Psoas muscle (tissue), 8 donors: ENCODE measurements around the gene DCTN1. TPM values are rescaled to one million over a fixed set of nuclear protein-coding genes. Genes with fewer than 3 reads are reported as not detected.

Experiments
- ATAC-seq, 4 donors: fragments of 200-7000 bp; cut with Tn5 transposase; one replicate each; pipeline ENCODE4 v1.9.1; 2020; ENCODE audit warnings: moderate library complexity in 3 of 4, mild to moderate bottlenecking in 2 of 4
- DNase-seq, 2 donors: peaks; one replicate each; pipeline ENCODE4 v3.0.0-alpha.2; 2020
- H3K27ac ChIP-seq: fragments of 200-600 bp; one replicate; pipeline ENCODE4 v1.8.0; 2022
- H3K27me3 ChIP-seq, 3 donors: fragments of 200-600 bp in 1 of 3; one replicate each; pipeline versions ENCODE4 v1.6.1 to v1.8.0; 2013 to 2022; ENCODE audit warnings: low read length in 2 of 3, mild to moderate bottlenecking in 2 of 3, moderate library complexity in 1 of 3; ENCODE audit not compliant: insufficient read depth in 3 of 3
- H3K36me3 ChIP-seq, 2 donors: fragments of 200-600 bp in 1 of 2; one replicate each; pipeline versions ENCODE4 v1.6.1 to v1.8.0; 2013 to 2022; ENCODE audit warnings: low read depth in 1 of 2, mild to moderate bottlenecking in 1 of 2, moderate library complexity in 1 of 2; ENCODE audit not compliant: insufficient read depth in 1 of 2
- H3K4me1 ChIP-seq: fragments of 200-600 bp; one replicate; pipeline ENCODE4 v1.8.0; 2022
- H3K4me3 ChIP-seq: fragments of 200-600 bp; one replicate; pipeline ENCODE4 v1.8.0; 2022; ENCODE audit warnings: mild to moderate bottlenecking
- H3K9me3 ChIP-seq: fragments of 200-600 bp; one replicate; pipeline ENCODE4 v1.8.0; 2022
- CTCF ChIP-seq: fragments of 200-600 bp; IDR thresholded peaks from one replicate; pipeline ENCODE4 v1.8.0; 2022; ENCODE audit warnings: antibody characterized with exemption
- WGBS, 3 donors: extraction: QIAGEN DNeasy Blood & Tissue Kit; methylation state at CpG; one replicate each; pipeline versions ENCODE4 v1.1.6 to v1.1.7; 2013; 5-methylcytosine and 5-hydroxymethylcytosine counted together
- intact Hi-C, 2 donors: fragments of 100-400 bp; cut with DNase I; formaldehyde crosslinking; loops; one replicate each; pipeline versions ENCODE4 v1.11.0 to v1.14.2; 2022
- polyA plus RNA-seq, 3 donors: library from polyadenylated mRNA; stranded (reverse); fragments of 200-250 nt; gene quantifications; one replicate each; pipeline ENCODE4 v1.2.3, GENCODE V29; 2013
- total RNA-seq, 4 donors: library from RNA; stranded (reverse); fragmentation: NEBNext Ultra II Directional in 2 of 4; extraction: Animal tissue kit (Norgen Biotek cat#: 25700) in 2 of 4; gene quantifications; one replicate each; pipeline versions ENCODE4 v1.2.1 to v1.2.4, GENCODE V29; 2021 to 2023
- donor health status: healthy with polysubstance abuse.
- donor health status: DM: no; HTN: no; CAD: no; lungs with moderate emphysema.
- donor health status: Bipolar disorder and iron deficiency.
- donor health status: healthy.
- donor health status: DM: yes; HTN: yes; CAD: no.
- donor health status: DM: no; HTN: no; CAD: no.
- donor health status: DM: no; HTN: no; CAD: no.
- donor health status: DM: yes; HTN: yes; CAD: no.

The DCTN1 gene
- total and polyA plus RNA-seq, 7 donors: 45.6 to 131 (median 99.0) TPM

GRCh38 chr2:74425523-74425922 lies 45.4 kb upstream of the DCTN1 start:
- intact Hi-C loops: no loop called here
- WGBS, 3 donors: 69 to 79% (median 72%) methylated on average over 7 of the region's 7 CpGs
- no peak overlapping the region for H3K27ac ChIP-seq
- ATAC-seq (no peak), DNase-seq (no peak)
- no peaks in the 10 kb centered on the region for H3K4me1 ChIP-seq
- no peak for TF ChIP-seq CTCF
- no peak overlapping the region for H3K4me3 ChIP-seq
- no peaks in the 10 kb centered on the region for H3K9me3 ChIP-seq
- peaks cover 0 to 29% of the 10 kb centered on the region in 2 donors for H3K36me3 ChIP-seq
- H3K27me3 ChIP-seq: peaks cover 0 to 26% (median 4%) of the 10 kb centered on the region in 3 donors

- intact Hi-C loops: no loop called here
- Histone ChIP-seq H3K27ac (no peak overlapping the region), H3K27me3 (peaks cover 0 to 31% (median 4%) of the 10 kb centered on the region in 3 donors), H3K36me3 (peaks cover 0 to 24% of the 10 kb centered on the region in 2 donors), H3K4me3 (no peak overlapping the region), H3K4me1 (no peaks in the 10 kb centered on the region), H3K9me3 (no peaks in the 10 kb centered on the region)
- no peak for DNase-seq
- TF ChIP-seq CTCF: no peak
- 59 to 78% (median 66%) methylated on average over 5 of the region's 5 CpGs for WGBS, 3 donors
- ATAC-seq: no peak
Observed at GRCh38 chr2:74424995-74425406, 44.9 kb upstream of the DCTN1 start.

GRCh38 chr2:74424139-74424992 lies 44.3 kb upstream of the DCTN1 start:
- Histone ChIP-seq H3K9me3 (no peaks in the 10 kb centered on the region), H3K27me3 (peaks cover 0 to 34% (median 4%) of the 10 kb centered on the region in 3 donors), H3K36me3 (peaks cover 0 to 19% of the 10 kb centered on the region in 2 donors), H3K4me1 (no peaks in the 10 kb centered on the region), H3K4me3 (no peak overlapping the region), H3K27ac (no peak overlapping the region)
- intact Hi-C loops: no loop called here
- DNase-seq (no peak), ATAC-seq (no peak)
- WGBS, 3 donors: 59 to 64% (median 61%) methylated on average over 5 of the region's 5 CpGs
- no peak for TF ChIP-seq CTCF

GRCh38 chr2:74423231-74424095 lies 43.4 kb upstream of the DCTN1 start:
- peaks cover 0 to 10% of the 10 kb centered on the region in 2 donors for H3K36me3 ChIP-seq
- no peak for TF ChIP-seq CTCF
- H3K4me3 ChIP-seq: no peak overlapping the region
- peaks cover 0 to 34% (median 4%) of the 10 kb centered on the region in 3 donors for H3K27me3 ChIP-seq
- no peak for ATAC-seq
- WGBS, 3 donors: 54 to 63% (median 59%) methylated on average over 9 of the region's 9 CpGs
- H3K27ac ChIP-seq: no peak overlapping the region
- intact Hi-C loops: no loop called here
- H3K4me1 ChIP-seq: no peaks in the 10 kb centered on the region
- H3K9me3 ChIP-seq: no peaks in the 10 kb centered on the region
- no peak for DNase-seq
